ENCODE measurements around the gene NAV2.

Gene NAV2

DNA sequence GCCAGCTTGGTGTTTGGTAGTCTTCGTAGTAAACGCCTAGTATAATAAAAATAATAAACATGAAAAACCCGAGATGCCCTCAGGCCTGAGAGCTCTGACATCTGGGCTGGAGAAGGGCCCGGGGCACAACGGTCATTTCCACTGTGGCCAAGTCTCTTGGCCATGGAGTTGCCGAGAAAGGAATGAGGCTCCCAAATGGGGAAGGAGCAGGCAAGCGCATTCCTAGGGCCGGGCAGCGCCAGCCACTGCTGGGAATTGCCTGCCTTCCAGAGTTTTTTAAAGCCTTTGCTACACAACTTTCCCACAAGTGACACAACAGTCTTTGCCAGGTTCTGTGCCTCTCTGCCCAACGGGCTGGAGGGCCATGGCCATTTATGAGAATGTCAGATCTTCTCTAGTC, 103.4 kb downstream of the NAV2 start:
- no peak for DNase-seq (ENCODE audit: low spot score)
- TF ChIP-seq CTCF (IDR thresholded peaks at IDR 0.05; ENCODE audit: borderline replicate concordance, control extremely low read depth, extremely low read depth, insufficient read depth, missing control alignments), result no peak
- in situ Hi-C loops (cut with MboI; ENCODE audit: low sequenced_read_pairs, unreplicated experiment), result no loop called here

DNA sequence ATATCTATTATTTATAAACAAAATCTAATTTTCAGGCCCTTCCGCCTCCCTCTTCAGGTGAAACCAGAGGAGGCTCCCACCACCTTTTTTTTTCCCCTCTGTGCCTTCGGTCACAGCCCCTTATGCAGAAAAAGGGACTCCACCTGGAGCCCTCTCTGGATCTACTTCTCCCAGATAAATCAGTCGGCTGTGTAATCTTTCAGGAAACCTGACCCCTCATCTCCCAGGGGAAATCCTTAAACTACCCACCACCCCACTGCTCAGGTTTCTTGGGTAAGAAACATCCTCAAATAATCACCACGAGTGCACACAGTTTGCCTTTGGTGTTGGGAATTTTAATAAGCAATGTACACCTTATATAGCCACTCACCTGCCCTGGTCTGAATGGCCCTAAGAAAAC, 104.2 kb downstream of the NAV2 start:
- no peak for DNase-seq (ENCODE audit: low spot score)
- in situ Hi-C loops (cut with MboI; ENCODE audit: low sequenced_read_pairs, unreplicated experiment), result no loop called here
- no peak for TF ChIP-seq CTCF (IDR thresholded peaks at IDR 0.05; ENCODE audit: borderline replicate concordance, control extremely low read depth, extremely low read depth, insufficient read depth, missing control alignments)

- in situ Hi-C loops (cut with MboI; ENCODE audit: low sequenced_read_pairs, unreplicated experiment), result no loop called here
- DNase-seq (ENCODE audit: low spot score), result no peak
- no peak for TF ChIP-seq CTCF (IDR thresholded peaks at IDR 0.05; ENCODE audit: borderline replicate concordance, control extremely low read depth, extremely low read depth, insufficient read depth, missing control alignments)
These were observed 104.7 kb downstream of the NAV2 start for GRCh38 chr11:19817265-19817851.

DNA sequence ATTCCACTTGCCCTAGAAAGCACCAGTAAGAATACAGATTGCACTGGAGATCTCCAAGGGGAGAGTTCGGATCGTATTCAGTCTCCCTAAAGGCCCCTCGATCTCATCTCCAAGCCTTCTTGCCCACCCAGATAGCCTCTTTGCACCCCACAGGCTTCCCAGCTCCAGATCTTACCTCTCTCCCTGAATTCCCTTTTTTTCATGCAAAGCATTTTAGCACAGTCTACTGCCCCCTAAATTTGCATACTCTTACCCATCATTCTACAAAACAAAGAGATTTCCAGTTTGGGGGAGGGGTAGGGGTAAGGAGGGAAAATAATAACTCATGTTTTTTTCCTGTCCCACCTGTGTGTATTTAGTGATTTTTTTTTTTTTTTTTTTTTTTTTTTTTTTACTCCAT, 105.2 kb downstream of the NAV2 start:
- TF ChIP-seq CTCF (IDR thresholded peaks at IDR 0.05; ENCODE audit: borderline replicate concordance, control extremely low read depth, extremely low read depth, insufficient read depth, missing control alignments), result no peak
- in situ Hi-C loops (cut with MboI; ENCODE audit: low sequenced_read_pairs, unreplicated experiment), result no loop called here
- DNase-seq (ENCODE audit: low spot score), result no peak

GRCh38 chr11:19818619-19819018, 106.0 kb downstream of the NAV2 start:
- in situ Hi-C loops (cut with MboI; ENCODE audit: low sequenced_read_pairs, unreplicated experiment), result no loop called here
- no peak for TF ChIP-seq CTCF (IDR thresholded peaks at IDR 0.05; ENCODE audit: borderline replicate concordance, control extremely low read depth, extremely low read depth, insufficient read depth, missing control alignments)
- no peak for DNase-seq (ENCODE audit: low spot score)

- DNase-seq (ENCODE audit: low spot score), result no peak
- TF ChIP-seq CTCF (IDR thresholded peaks at IDR 0.05; ENCODE audit: borderline replicate concordance, control extremely low read depth, extremely low read depth, insufficient read depth, missing control alignments), result no peak
- in situ Hi-C loops (cut with MboI; ENCODE audit: low sequenced_read_pairs, unreplicated experiment), result no loop called here
These were observed 106.5 kb downstream of the NAV2 start for GRCh38 chr11:19819148-19819547.

- DNase-seq (ENCODE audit: low spot score), result no peak
- in situ Hi-C loops (cut with MboI; ENCODE audit: low sequenced_read_pairs, unreplicated experiment), result no loop called here
- TF ChIP-seq CTCF (IDR thresholded peaks at IDR 0.05; ENCODE audit: borderline replicate concordance, control extremely low read depth, extremely low read depth, insufficient read depth, missing control alignments), result no peak
These were observed 107.5 kb downstream of the NAV2 start for GRCh38 chr11:19820100-19820499.
